ENCODE measurements around the gene CCK. TPM values are rescaled to one million over a fixed set of nuclear protein-coding genes. Genes with fewer than 3 reads are reported as not detected.

Gene CCK, protein sequence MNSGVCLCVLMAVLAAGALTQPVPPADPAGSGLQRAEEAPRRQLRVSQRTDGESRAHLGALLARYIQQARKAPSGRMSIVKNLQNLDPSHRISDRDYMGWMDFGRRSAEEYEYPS
- total RNA-seq = not detected

DNA sequence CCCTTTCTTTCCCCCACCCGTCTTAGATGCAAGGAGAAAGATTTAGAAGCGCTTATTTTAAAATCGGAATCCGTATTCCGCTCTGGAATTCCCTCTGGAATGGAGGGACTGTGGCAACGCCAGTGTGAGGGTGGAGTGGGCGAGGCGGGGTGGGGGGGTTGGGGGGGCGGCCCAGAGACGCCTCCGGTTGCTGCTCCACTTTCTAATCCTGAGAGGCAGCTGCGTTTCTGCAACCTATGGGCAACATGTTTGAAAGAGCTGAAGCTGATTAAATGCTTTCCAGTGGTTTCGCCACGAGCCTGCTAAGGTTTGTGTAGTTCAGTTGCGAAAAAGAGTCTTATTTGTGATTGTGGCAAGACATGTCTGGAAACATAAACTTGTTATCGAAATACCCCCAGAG lies at the start of gene CCK:
Gene CCK (minus strand): TSS at position 101 of the 400 bp plus-strand sequence. CDS start 2,555 bp downstream, outside the sequence.

Small RNA genes lying within 50 kb of the gene (small RNA-seq; reads per million reads assigned to genes)
- 0 to 0.21 reads per million in 2 donors for gene RNU4-78P

Other genes starting within 250 kb of the CCK start
- gene TRAK1, start 174.8 kb downstream of the CCK start, total RNA-seq = 10 to 100 TPM; 45.0 to 63.7 TPM
- gene LYZL4, start 144.4 kb upstream of the CCK start, total RNA-seq = not detected
- not detected for gene VIPR1, start 236.5 kb upstream of the CCK start, total RNA-seq

Measured in melanocyte of skin (primary cell).